Motor neuron (in vitro differentiated cells): Measurements from ENCODE around the gene COG5. TPM values are rescaled to one million over a fixed set of nuclear protein-coding genes. Genes with fewer than 3 reads are reported as not detected.

ENCODE experiments used
- ATAC-seq, 8 experiments: fragments of 200-7000 bp; cut with Tn5 transposase; replicated peaks in 6 of 8; 2 replicates each; pipeline ENCODE4 v1.8.0; 2021; ENCODE audit warnings: mild to moderate bottlenecking in 8 of 8, moderate library complexity in 8 of 8
- H3K27ac ChIP-seq, 2 donors: fragments of 250-450 bp; sonication (Bioruptor Pico); 2 replicates each; pipeline ENCODE4 v1.9.0; 2021; ENCODE audit warnings: antibody characterized with exemption in 2 of 2, mild to moderate bottlenecking in 2 of 2, moderate library complexity in 1 of 2
- H3K4me1 ChIP-seq, 2 donors: fragments of 250-450 bp; sonication (Bioruptor Pico); replicated peaks in 1 of 2; 2 replicates each; pipeline ENCODE4 v1.6.1; 2021; ENCODE audit warnings: antibody characterized with exemption in 2 of 2, mild to moderate bottlenecking in 2 of 2, moderate library complexity in 1 of 2
- H3K4me3 ChIP-seq, 5 donors: fragments of 250-450 bp; sonication (Bioruptor Pico); 2 replicates each; pipeline ENCODE4 v1.9.0; 2021; ENCODE audit warnings: antibody characterized with exemption in 5 of 5, mild to moderate bottlenecking in 5 of 5, moderate library complexity in 4 of 5
- WGBS, 10 experiments: fragments of 450-650 bp; shearing (Covaris generic); methylation state at CpG; one replicate each; pipeline ENCODE4 v1.0.0; 2022; 5-methylcytosine and 5-hydroxymethylcytosine counted together
- in situ Hi-C, 9 experiments: fragments of 400-800 bp; cut with MboI; loops; one replicate each; pipeline ENCODE4 v1.15.0; 2021; ENCODE audit warnings: low sequenced_read_pairs in 9 of 9, low pct_unique_long_range_greater_than_20kb in 2 of 9; ENCODE audit not compliant: unreplicated experiment in 9 of 9
- total RNA-seq, 8 experiments: library from RNA; unstranded; fragments of 300-600 nt; gene quantifications; 2 replicates each; pipeline versions ENCODE4 v1.2.3 to v1.2.4, GENCODE V29; 2022

COG5 gene
- total RNA-seq, 8 experiments from 2014 or later, result 21.6 to 53.2 (median 35.0) TPM

GRCh38 chr7:107201795-107202450, 361.8 kb downstream of the COG5 start:
- WGBS, 10 experiments, result 29 to 100% (median 87%) methylated on average over 1 to 4 of the region's 4 CpGs; no CpG with 5 or more reads in 2 of the 10 experiments
- no peak overlapping the region for H3K27ac ChIP-seq
- no peaks in the 10 kb centered on the region for H3K4me1 ChIP-seq
- in situ Hi-C loops, result no loop called here
- H3K4me3 ChIP-seq, result no peak overlapping the region
- peak; percentile 38 to 85 (median 60) for ATAC-seq

DNA sequence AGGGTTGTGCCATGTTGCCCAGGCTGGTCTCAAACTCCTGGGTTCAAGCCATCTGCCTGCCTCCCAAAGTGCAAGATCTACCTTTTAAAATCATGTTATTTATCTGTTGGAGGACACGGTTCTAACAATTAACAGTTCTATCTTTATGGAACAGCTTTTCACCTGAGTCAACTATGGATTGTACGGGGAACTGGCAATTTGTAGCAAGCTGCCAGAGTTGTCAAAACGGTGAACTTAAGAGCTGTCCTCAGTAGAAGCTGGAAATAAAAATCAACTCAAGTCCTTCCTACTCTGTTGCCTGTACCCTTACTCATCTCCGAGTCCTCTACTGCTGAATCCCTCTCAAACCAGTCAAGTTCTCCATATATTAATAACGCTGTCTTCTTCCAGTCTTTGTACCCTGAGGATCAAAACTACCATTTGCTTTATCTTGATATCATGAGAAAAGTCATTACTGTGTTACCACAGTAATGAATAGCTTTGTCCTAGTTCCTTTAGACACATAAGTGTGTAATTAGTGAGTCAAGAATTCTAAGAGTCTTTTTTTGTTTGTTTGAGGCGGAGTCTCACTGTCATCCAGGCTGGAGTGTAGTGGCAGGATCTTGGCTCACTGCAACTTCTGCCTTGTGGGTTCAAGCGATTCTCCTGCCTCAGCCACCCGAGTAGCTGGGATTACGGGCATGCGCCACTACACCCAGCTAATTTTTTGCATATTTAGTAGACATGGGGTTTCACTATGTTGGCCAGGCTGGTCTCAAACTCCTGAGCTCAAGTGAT, 366.7 kb downstream of the COG5 start:
- WGBS, 10 experiments, result 80 to 97% (median 94%) methylated on average over 3 to 10 of the region's 10 CpGs
- no peaks in the 10 kb centered on the region for H3K4me1 ChIP-seq
- ATAC-seq, result peak in 1 of 8 experiments; percentile 43
- in situ Hi-C loops, result loop anchor here in 1 of 9 experiments (25.0 kb wide), 1 partner anchor 515 kb away; no protein-coding TSS in a partner anchor
- no peak overlapping the region for H3K4me3 ChIP-seq
- H3K27ac ChIP-seq, result no peak overlapping the region

GRCh38 chr7:107194052-107194451, 369.7 kb downstream of the COG5 start:
- Histone ChIP-seq H3K4me1 (no peaks in the 10 kb centered on the region), H3K4me3 (no peak overlapping the region), H3K27ac (no peak overlapping the region)
- WGBS, 10 experiments, result 83 to 100% (median 100%) methylated on average over 1 of the region's 1 CpG; no CpG with 5 or more reads in 2 of the 10 experiments
- ATAC-seq, result peak in 1 of 8 experiments; percentile 38
- in situ Hi-C loops, result loop anchor here in 1 of 9 experiments (25.0 kb wide), 1 partner anchor 518 kb away; no protein-coding TSS in a partner anchor

DNA sequence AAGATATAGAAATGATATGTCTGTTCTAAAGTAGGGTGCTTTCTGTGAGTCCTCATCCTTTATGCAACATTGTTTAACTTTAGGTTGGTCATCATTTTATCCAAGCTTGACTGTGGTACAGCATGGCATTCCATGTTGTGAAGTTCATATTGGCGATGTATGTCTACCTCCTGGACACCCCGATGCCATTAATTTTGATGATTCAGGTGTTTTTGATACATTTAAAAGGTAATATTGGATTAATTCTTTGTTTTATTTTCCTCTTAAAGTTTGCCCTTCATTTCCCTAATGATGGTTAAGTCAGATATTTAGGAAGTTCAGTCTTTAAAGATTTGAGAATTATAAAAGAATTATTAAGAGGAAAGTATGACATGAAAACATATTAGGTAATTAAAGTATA, 373.6 kb downstream of the COG5 start:
- no peak overlapping the region for H3K27ac ChIP-seq
- no peak overlapping the region for H3K4me3 ChIP-seq
- WGBS, 10 experiments, result 93 to 100% (median 100%) methylated on average over 2 of the region's 2 CpGs; no CpG with 5 or more reads in 3 of the 10 experiments
- no peaks in the 10 kb centered on the region for H3K4me1 ChIP-seq
- in situ Hi-C loops, result loop anchor here in 1 of 9 experiments (25.0 kb wide), 1 partner anchor 522 kb away; no protein-coding TSS in a partner anchor
- no peak for ATAC-seq

DNA sequence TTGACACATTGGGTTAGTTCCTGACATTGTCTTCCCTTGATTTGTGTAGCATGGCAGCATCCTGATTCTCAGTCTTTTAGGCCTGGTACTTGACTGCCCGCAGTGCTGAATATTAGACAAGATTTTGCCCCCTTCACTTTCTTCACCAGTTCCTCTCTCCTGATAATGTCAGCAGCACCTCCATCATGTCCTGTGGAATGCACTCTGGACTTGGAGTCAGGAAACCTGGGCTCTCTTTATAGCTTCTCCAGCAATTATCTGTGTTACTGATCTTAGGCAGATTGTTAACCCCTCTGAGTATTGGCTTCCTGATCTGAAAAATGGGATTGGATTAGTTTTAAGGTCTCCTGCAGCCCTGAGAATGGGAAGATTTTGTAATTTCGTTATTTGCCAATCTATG, 375.9 kb downstream of the COG5 start:
- no peaks in the 10 kb centered on the region for H3K4me1 ChIP-seq
- no peak overlapping the region for H3K27ac ChIP-seq
- in situ Hi-C loops, result loop anchor here in 1 of 9 experiments (25.0 kb wide), 1 partner anchor 525 kb away; no protein-coding TSS in a partner anchor
- WGBS, 10 experiments, result 67 to 100% (median 91%) methylated on average over 1 to 2 of the region's 2 CpGs; no CpG with 5 or more reads in 2 of the 10 experiments
- ATAC-seq, result no peak
- no peak overlapping the region for H3K4me3 ChIP-seq

DNA sequence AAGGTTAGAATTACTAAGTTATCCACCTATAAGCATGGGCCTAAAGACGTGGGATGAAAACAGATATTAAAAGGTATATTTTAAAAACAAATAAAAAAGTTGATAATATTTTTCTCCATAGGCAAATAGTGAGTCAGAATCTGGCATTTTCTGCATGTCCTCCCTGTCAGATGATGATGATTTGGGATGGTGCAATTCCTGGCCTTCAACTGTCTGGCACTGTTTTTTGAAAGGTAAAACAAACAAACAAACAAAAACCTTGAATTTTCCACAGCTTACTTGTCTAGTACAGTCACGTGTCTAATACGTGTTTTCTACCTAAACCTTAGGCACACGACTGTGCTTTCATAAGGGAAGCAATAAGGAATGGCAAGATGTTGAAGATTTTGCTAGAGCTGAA, 377.5 kb downstream of the COG5 start:
- in situ Hi-C loops, result loop anchor here in 1 of 9 experiments (25.0 kb wide), 1 partner anchor 526 kb away; no protein-coding TSS in a partner anchor
- Histone ChIP-seq H3K27ac (no peak overlapping the region), H3K4me1 (no peaks in the 10 kb centered on the region), H3K4me3 (no peak overlapping the region)
- no peak for ATAC-seq
- WGBS, 10 experiments, result 64 to 100% (median 99%) methylated on average over 1 to 4 of the region's 4 CpGs

DNA sequence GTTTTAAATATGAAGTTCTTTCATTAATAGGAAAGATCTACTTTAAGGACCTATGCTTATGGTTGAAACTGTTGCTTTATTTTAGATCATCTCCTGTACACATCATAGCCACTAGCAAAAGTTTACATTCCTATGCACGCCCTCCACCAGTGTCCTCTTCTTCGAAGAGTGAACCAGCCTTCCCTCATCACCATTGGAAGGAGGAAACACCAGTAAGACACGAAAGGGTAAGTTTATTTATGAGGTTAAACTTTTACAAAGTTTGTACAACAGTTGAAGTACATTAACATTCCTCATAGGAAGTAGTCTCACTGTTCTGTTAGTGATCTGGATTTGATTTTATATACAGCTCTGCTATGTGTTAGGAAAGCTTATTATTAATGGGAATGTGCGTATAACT, 378.0 kb downstream of the COG5 start:
- WGBS, 10 experiments, result 60 to 100% (median 88%) methylated on average over 1 to 4 of the region's 4 CpGs
- no peak overlapping the region for H3K4me3 ChIP-seq
- ATAC-seq, result no peak
- no peak overlapping the region for H3K27ac ChIP-seq
- in situ Hi-C loops, result loop anchor here in 1 of 9 experiments (25.0 kb wide), 1 partner anchor 527 kb away; no protein-coding TSS in a partner anchor
- H3K4me1 ChIP-seq, result no peaks in the 10 kb centered on the region

DNA sequence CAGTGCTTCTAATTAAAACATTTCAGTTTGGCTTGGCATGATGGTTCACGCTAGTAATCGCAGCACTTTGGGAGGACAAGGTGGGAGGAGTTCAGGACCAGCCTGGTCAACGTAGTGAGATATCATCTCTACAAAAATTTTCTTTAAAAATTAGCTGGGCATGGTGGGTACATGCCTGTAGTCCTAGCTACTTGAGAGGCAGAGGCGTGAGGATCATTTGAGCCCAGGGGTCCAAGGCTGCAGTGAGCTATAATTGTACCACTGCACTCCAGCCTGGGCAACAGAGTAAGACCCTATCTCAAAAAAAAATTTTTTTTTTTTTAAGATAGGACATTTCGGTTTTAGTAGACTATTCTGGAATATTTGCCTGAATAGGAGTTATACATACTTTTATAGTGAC, 382.5 kb downstream of the COG5 start:
- in situ Hi-C loops, result loop anchor here in 1 of 9 experiments (25.0 kb wide), 1 partner anchor 531 kb away; no protein-coding TSS in a partner anchor
- Histone ChIP-seq H3K27ac (no peak overlapping the region), H3K4me1 (no peaks in the 10 kb centered on the region), H3K4me3 (no peak overlapping the region)
- ATAC-seq, result no peak
- 78 to 100% (median 88%) methylated on average over 1 to 5 of the region's 5 CpGs; no CpG with 5 or more reads in 1 of the 10 experiments for WGBS, 10 experiments

DNA sequence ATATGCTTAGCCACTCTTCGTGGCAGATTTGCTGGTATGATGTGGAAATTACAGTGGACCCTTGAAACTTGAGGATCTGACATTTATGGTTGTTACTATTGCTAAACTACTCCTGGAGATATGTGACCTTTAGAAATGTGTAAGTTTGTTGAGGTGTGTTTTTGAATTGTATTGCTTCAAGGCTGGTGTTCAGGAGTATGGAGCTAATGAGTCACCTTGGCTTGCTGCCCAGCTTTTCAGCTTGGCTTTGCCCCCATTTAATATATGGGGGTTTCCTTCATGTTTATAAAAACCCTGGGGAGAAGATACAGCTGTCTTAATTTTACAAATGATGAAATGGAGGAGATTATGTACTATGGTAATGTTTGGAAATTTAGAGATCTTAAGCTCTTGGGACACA, 383.3 kb downstream of the COG5 start:
- in situ Hi-C loops, result loop anchor here in 1 of 9 experiments (25.0 kb wide), 1 partner anchor 532 kb away; no protein-coding TSS in a partner anchor
- no peak overlapping the region for H3K27ac ChIP-seq
- WGBS, 10 experiments, result 60 to 100% (median 100%) methylated on average over 1 of the region's 1 CpG; no CpG with 5 or more reads in 4 of the 10 experiments
- peak in 2 of 8 experiments; percentile 45 to 49 for ATAC-seq
- no peaks in the 10 kb centered on the region for H3K4me1 ChIP-seq
- no peak overlapping the region for H3K4me3 ChIP-seq

- Histone ChIP-seq H3K4me1 (peaks cover 0 to under 1% of the 10 kb centered on the region in 2 donors), H3K4me3 (no peak overlapping the region), H3K27ac (no peak overlapping the region)
- 66 to 100% (median 90%) methylated on average over 1 to 13 of the region's 14 CpGs; no CpG with 5 or more reads in 3 of the 10 experiments for WGBS, 10 experiments
- ATAC-seq, result peak in 1 of 8 experiments; percentile 16
- in situ Hi-C loops, result loop anchor here in 1 of 9 experiments (25.0 kb wide), 1 partner anchor 533 kb away; no protein-coding TSS in a partner anchor
Measured at GRCh38 chr7:107179326-107180164, 384.2 kb downstream of the COG5 start.

DNA sequence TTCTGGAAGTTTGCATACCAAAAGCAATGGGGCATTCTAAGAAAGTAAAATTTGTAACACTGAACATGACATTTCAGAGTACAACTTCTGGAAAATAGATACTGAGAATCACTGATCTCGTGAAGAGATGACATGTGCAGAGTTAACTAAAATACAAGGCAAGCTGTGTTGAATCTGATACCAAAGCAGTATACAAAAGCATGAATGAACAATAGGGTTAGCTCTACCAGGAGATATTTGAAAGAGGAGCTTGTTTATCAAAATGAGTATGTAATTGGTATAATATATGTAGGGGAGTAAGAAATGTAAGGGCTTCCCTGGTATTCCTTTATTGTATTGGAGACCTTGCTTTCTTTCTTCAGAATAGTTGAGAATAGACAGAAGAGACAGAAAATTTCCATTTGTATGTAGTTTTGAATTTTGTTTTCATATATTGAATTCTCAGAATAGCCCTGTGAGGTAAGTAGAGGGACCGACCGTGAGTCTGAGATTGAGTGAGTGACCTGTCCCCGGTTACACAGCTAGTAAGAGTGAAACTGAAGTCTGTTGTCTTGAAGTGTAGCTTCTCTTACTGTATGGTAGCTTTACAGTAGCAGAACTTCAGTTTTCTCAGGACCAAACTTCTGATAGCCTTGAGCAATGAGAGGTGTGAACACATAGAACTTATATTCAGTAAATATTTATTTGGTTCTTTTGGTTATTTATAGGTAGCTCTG, 389.9 kb downstream of the COG5 start:
- 72 to 100% (median 83%) methylated on average over 1 to 4 of the region's 4 CpGs; no CpG with 5 or more reads in 2 of the 10 experiments for WGBS, 10 experiments
- no peak overlapping the region for H3K27ac ChIP-seq
- in situ Hi-C loops, result loop anchor here in 1 of 9 experiments (25.0 kb wide), 1 partner anchor 212 kb away; no protein-coding TSS in a partner anchor
- H3K4me3 ChIP-seq, result no peak overlapping the region
- H3K4me1 ChIP-seq, result peaks cover 2 to 3% of the 10 kb centered on the region in 2 donors
- no peak for ATAC-seq
